Panc1 (cell line): ENCODE results near the gene SULT2A1. TPM values are rescaled to one million over a fixed set of nuclear protein-coding genes. Genes with fewer than 3 reads are reported as not detected.
"Not testable (repeated sequence)": the region's sequence is repeated elsewhere in the genome, so short reads cannot be mapped to it uniquely, and the experiment has no call there.

Experiments used
- ATAC-seq: fragments of 200-7000 bp; cut with Tn5 transposase; 2 replicates; pipeline ENCODE4 v1.9.1; 2020; ENCODE audit warnings: mild to moderate bottlenecking, moderate library complexity
- BruUV-seq: library from RNA; stranded (reverse); fragments of 400-500 nt; replicated peaks from 2 replicates; lab custom pipeline; 2021; lab: Mats Ljungman, UMichigan
- CTCF ChIA-PET: fragments of 300-600 bp; sonication (Branson Sonifier 250); formaldehyde crosslinking; loops from one replicate; lab custom pipeline; 2022; ENCODE audit warnings: antibody characterized with exemption; lab: Charles Lee
- POLR2A ChIA-PET: fragments of 300-600 bp; sonication (Branson Sonifier 250); formaldehyde crosslinking; loops from one replicate; lab custom pipeline; 2022; ENCODE audit warnings: antibody characterized with exemption; lab: Charles Lee
- DNase-seq: peaks from one replicate; pipeline ENCODE4 v3.0.0-alpha.2; 2010; ENCODE audit warnings: low read depth, low spot score
- H3K27ac ChIP-seq: 2 replicates; pipeline ENCODE4 v1.5.1; 2011; ENCODE audit warnings: mild to moderate bottlenecking, low read length, inconsistent platforms
- H3K27me3 ChIP-seq: fragments of 200-500 bp; sonication (Bioruptor generic); 2 replicates; pipeline ENCODE4 v1.6.0; 2014; ENCODE audit warnings: low read length, inconsistent platforms; ENCODE audit not compliant: control insufficient read depth, insufficient read depth
- H3K36me3 ChIP-seq: fragments of 200-500 bp; sonication (Bioruptor generic); 2 replicates; pipeline ENCODE4 v1.5.1; 2014; ENCODE audit warnings: inconsistent platforms, mild to moderate bottlenecking, low read length, moderate library complexity; ENCODE audit not compliant: control insufficient read depth, insufficient read depth
- H3K4me1 ChIP-seq: 2 replicates; pipeline ENCODE4 v1.5.1; 2011; ENCODE audit warnings: inconsistent platforms, mild to moderate bottlenecking, low read length, moderate library complexity; ENCODE audit not compliant: control insufficient read depth, insufficient read depth
- H3K4me3 ChIP-seq, 2 experiments: 2 replicates each; pipeline ENCODE4 v1.5.1; 2011 to 2012; ENCODE audit warnings: low read depth in 2 of 2, low read length in 2 of 2, mild to moderate bottlenecking in 2 of 2, inconsistent platforms in 1 of 2, moderate library complexity in 1 of 2
- H3K9me3 ChIP-seq: fragments of 200-500 bp; sonication (Bioruptor generic); 2 replicates; pipeline ENCODE4 v1.5.1; 2014; ENCODE audit warnings: low read depth, mild to moderate bottlenecking, inconsistent platforms, low read length, moderate library complexity; ENCODE audit not compliant: control insufficient read depth, insufficient read depth
- CTCF ChIP-seq: fragments of 450-650 bp; IDR thresholded peaks from 2 replicates; pipeline ENCODE4 v1.5.1; 2017; ENCODE audit warnings: mild to moderate bottlenecking
- POLR2AphosphoS5 ChIP-seq: IDR thresholded peaks from 2 replicates; pipeline ENCODE4 v1.6.1; 2012; ENCODE audit warnings: mild to moderate bottlenecking, low read depth, low read length, moderate library complexity
- REST ChIP-seq, 2 experiments: IDR thresholded peaks; 2 replicates each; pipeline ENCODE4 v1.6.1; 2011 to 2012; ENCODE audit warnings: low read depth in 2 of 2, control low read depth in 1 of 2, low read length in 1 of 2, mild to moderate bottlenecking in 1 of 2, moderate library complexity in 1 of 2; ENCODE audit not compliant: insufficient read depth in 1 of 2
- SIN3A ChIP-seq: IDR thresholded peaks from 2 replicates; pipeline ENCODE4 v1.6.1; 2012; ENCODE audit warnings: low read depth, mild to moderate bottlenecking, low read length, moderate library complexity, borderline replicate concordance; ENCODE audit not compliant: insufficient read depth
- TCF7L2 ChIP-seq: IDR thresholded peaks from 2 replicates; pipeline ENCODE4 v1.6.1; 2011; ENCODE audit warnings: mild to moderate bottlenecking, low read depth, low read length, inconsistent platforms
- in situ Hi-C: cut with HindIII; loops from 2 replicates; pipeline ENCODE4 v1.10.0; 2016; ENCODE audit warnings: low sequenced_read_pairs, low pct_unique_long_range_greater_than_20kb
- intact Hi-C: fragments of 100-400 bp; cut with micrococcal nuclease; formaldehyde crosslinking; loops from one replicate; pipeline ENCODE4 v1.10.0; 2022; ENCODE audit not compliant: unreplicated experiment
- total RNA-seq: library from RNA; stranded (reverse); gene quantifications from one replicate; pipeline ENCODE4 v1.2.1, GENCODE V29; 2021; ENCODE audit not compliant: unreplicated experiment

The SULT2A1 gene
- total RNA-seq, 1 experiment from 2014 or later, result 0.18 TPM

DNA sequence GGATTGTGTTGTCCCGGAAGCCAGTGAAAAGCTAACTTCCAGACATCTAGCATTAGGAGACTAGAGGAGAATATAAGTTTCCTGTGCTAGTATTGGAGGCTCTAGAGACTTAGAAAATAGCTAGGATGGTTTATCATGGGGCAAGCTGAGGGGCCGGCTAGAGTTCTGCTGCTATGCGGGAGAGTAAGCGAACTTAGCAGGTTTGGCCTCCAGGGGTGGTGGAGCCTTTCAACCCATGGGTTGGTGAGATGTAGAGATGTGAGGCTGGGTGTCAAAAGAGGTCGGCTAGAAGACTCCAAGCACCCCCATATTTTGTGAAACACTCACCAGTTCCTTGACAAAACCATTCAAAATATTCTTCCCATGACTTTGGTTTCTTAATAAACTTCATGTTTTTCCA is 4.4 kb downstream of the SULT2A1 start:
- ATAC-seq (no peak), DNase-seq (no peak)
- TF ChIP-seq TCF7L2 (no peak), CTCF (no peak), REST (IDR thresholded peaks at IDR 0.05; ENCODE audit: insufficient read depth in 1 of 2, low read depth in 2 of 2, low read length in 1 of 2) (no peak)
- in situ Hi-C loops, result no loop called here
- Histone ChIP-seq H3K36me3 (no peaks in the 10 kb centered on the region), H3K4me1 (no peaks in the 10 kb centered on the region), H3K27me3 (no peaks in the 10 kb centered on the region; the same call in 1 of the 2 replicates), H3K27ac (no peak overlapping the region), H3K4me3 (no peak overlapping the region), H3K9me3 (no peaks in the 10 kb centered on the region)
- no TSS peak for BruUV-seq
- intact Hi-C loops, result no loop called here
- ChIA-PET CTCF (no interaction called here), POLR2A (no interaction called here)

DNA sequence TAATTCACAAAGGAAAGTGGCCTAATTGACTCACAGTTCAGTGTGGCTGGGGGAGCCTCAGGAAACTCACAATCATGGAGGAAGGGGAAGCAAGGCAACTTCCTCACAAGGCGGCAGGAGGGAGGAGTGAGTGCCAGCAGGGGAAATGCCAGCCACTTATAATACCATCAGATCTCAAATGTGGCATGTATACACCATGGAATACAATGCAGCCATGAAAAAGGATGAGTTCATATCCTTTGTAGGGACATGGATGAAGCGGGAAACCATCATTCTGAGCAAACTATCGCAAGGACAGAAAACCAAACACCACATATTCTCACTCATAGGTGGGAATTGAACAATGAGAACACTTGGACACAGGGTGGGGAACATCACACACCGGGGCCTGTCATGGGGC is 6.7 kb downstream of the SULT2A1 start:
- ATAC-seq, in situ Hi-C loops, CTCF ChIA-PET, H3K27ac ChIP-seq, H3K36me3 ChIP-seq, BruUV-seq, H3K27me3 ChIP-seq, H3K4me1 ChIP-seq, POLR2A ChIA-PET, DNase-seq, intact Hi-C loops, H3K9me3 ChIP-seq, H3K4me3 ChIP-seq: not testable (repeated sequence)

GRCh38 chr19:47878906-47879305 is 7.2 kb downstream of the SULT2A1 start:
- in situ Hi-C loops, result no loop called here
- no TSS peak for BruUV-seq
- H3K4me3 ChIP-seq, result no peak overlapping the region
- H3K27ac ChIP-seq, result no peak overlapping the region
- no peaks in the 10 kb centered on the region for H3K27me3 ChIP-seq
- intact Hi-C loops, result no loop called here
- CTCF ChIA-PET, result no interaction called here
- DNase-seq (no peak), ATAC-seq (no peak)
- H3K36me3 ChIP-seq, result no peaks in the 10 kb centered on the region
- no peaks in the 10 kb centered on the region for H3K9me3 ChIP-seq
- TF ChIP-seq TCF7L2 (no peak), SIN3A (no peak), POLR2AphosphoS5 (no peak), REST (IDR thresholded peaks at IDR 0.05; ENCODE audit: insufficient read depth in 1 of 2, low read depth in 2 of 2, low read length in 1 of 2) (no peak), CTCF (no peak)
- POLR2A ChIA-PET, result interaction anchor here (0.6 kb wide), 1 partner anchor 11 kb away, joined by 5 read pairs; no protein-coding TSS in a partner anchor
- H3K4me1 ChIP-seq, result no peaks in the 10 kb centered on the region
